ENCODE measurements around the gene MVP. TPM values are rescaled to one million over a fixed set of nuclear protein-coding genes. Genes with fewer than 3 reads are reported as not detected.

MVP gene
- total RNA-seq (2022; extraction: Qiagen RNA extraction) = 120 to 142 TPM (median 134 TPM) in 5 replicates

DNA sequence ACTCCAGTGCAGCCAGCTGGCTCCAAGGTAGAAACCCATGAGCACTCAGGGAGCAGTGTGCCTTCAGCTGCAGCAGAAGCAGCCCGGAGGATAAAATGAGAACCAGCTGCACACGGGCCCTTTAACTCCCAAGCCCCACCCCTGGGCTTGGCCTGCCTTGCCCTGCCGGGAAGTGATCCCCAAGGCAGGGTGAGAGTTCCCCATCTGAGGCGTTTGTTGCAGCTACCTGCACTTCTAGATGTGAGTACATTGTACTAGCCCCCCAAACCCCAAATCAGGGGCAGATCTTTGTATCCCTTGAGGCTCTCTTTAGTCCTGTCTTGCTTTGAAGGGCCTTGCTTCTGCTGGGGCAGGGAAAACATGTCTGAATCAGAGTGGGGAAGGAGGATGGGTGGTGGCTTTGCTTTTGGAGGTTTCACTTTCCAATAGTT lies at the start of gene MVP:
Gene MVP, plus strand, starts transcription at position 192 of the 431 bp plus-strand sequence. CDS start 10,088 bp downstream, outside the sequence.

DNA sequence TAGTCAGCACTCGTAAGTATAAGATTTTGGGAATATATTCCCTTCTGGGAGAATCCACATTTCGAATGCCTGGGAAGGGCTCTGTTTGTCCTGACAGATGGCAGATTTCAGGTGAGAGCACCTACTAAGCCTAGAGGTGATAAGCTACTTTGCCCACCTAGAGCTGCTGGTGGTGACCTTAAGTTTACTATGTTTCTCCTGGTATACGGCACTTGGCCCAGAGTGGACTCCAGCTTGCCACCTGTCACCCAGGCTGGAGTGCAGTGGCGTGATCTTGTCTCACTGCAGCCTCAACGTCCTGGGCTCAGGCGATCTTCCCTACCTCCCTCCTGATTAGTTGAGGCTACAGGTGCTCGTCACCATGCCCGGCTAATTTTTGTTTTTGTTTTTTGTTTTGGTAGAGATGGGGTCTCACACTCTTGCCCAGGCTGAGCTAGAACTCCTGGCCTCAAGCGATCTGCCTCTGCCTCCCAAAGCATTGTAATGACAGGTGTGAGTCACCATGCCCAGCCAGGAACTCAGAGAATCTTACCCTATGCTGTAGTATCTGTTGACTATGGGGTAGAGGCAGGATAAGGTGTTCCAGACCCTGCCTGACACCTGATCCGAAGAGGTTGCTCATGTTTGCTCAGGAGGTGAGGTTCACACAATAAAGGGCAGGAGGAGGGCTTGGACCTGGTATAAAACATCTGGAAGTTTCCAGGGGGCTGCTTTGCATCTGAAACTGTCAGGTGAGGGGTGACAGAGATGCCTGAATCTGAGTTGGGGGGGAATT lies 42.5 kb upstream of the MVP start, which contains the start of gene ZG16:
Gene ZG16, plus strand, starts transcription at position 681 of the 775 bp plus-strand sequence. CDS start 1,011 bp downstream, outside the sequence.

DNA sequence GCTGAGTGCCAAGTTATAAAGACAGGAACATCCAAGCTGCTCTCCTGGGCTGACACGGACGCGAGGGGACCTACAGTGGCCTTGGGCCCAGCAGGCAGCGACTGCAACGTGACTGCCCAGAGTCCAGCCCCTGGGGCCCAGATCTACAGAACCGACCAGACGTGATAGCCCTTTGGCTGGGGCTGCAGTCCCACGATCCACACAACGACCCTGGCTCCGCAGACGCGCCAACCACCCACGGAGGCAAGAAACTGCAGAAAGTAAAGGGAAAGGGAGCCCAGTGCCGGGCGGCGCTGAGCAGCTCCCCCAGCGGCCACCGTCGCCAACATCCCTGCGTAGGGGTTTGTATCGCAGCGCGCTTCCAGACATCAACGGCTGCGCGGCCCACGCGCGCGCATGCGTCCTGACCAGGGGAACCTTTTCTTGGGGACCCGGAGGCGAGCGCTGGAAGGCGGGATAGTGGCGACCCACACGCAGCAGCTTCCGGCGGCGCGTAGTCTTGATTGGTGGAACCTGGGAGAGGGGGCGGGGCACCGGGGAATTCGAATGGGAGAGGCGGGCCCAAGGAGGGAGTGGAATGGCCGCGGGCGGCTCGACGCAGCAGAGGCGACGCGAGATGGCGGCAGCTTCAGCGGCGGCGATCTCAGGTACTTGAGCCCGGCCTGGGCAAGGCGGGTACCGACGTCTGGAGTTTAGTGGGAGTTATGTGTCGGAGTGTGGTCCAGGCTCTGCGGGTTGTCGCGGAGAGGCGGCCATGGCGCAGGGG lies 29.9 kb upstream of the MVP start, which contains the start of gene KIF22:
Gene KIF22, plus strand, starts transcription at position 569 of the 766 bp plus-strand sequence. Its CDS starts 9 bp downstream, at position 578.

DNA sequence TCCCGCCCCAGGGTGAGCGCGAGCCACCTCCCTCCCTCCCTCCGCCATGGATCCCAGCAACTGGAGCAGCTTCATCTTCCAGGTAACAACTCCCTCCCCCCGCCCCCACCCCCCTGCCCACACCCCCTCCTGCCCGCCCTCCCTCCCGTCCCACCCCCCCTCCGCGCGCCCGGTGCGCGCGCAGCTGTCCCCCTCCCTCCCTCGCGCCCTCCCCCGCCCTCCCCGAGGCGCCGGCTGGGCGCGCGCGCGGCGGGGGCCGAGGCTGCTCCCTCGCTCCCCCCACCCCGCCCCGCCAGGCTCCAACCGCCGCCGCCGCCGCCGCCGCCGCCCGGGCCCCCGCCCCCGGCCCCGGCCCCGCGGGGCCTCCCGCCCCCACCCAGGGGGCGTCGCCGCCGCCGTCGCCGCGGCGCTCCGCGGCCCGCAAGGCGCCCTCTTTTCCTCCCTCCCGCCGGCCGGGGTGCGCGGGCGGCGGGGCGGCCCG lies 14.1 kb upstream of the MVP start, which contains the start of gene MAZ:
Gene MAZ, plus strand, starts transcription at position 431 of the 481 bp plus-strand sequence. CDS start 173 bp downstream, outside the sequence.

DNA sequence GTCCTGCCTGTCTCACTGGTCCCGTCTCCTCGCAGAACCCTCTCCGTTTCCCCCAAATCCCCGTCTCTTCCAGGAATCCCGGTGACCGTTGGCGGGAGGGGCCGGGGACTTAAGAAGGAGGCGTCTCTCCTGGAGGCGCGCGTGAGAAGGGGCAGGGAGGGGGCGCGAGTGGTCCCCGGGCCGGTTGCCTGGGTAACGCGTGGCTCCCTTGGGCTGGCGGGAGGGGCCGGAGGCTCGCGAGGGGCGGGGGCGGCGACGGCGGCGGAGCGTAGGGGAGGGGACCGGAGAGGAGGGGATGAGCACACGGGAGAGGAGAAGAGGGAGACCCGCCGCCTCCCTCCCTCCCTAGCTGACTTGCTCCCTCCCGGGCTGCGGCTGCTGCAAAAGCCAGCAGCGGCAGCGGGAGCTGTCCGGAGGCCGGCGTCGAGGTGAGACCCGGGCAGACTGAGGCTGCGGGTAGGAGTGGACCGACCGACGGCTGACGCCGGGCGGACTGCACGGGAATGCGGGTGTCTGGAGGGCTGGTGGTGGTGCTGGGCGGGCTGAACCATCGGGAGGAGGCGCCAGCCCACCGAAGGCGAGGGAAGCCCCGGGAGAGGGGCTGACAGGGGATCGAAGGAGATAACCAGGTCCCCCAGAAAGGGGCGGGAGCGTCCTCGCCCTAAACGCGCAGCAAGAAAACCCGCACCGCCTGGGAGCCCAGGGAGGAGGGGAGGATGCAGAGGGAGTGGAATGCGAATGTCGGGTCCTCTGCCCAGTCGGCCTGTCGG lies 8.2 kb upstream of the MVP start, which contains the start of gene PRRT2:
Gene PRRT2, plus strand, starts transcription at position 298 of the 770 bp plus-strand sequence. CDS start 862 bp downstream, outside the sequence.

DNA sequence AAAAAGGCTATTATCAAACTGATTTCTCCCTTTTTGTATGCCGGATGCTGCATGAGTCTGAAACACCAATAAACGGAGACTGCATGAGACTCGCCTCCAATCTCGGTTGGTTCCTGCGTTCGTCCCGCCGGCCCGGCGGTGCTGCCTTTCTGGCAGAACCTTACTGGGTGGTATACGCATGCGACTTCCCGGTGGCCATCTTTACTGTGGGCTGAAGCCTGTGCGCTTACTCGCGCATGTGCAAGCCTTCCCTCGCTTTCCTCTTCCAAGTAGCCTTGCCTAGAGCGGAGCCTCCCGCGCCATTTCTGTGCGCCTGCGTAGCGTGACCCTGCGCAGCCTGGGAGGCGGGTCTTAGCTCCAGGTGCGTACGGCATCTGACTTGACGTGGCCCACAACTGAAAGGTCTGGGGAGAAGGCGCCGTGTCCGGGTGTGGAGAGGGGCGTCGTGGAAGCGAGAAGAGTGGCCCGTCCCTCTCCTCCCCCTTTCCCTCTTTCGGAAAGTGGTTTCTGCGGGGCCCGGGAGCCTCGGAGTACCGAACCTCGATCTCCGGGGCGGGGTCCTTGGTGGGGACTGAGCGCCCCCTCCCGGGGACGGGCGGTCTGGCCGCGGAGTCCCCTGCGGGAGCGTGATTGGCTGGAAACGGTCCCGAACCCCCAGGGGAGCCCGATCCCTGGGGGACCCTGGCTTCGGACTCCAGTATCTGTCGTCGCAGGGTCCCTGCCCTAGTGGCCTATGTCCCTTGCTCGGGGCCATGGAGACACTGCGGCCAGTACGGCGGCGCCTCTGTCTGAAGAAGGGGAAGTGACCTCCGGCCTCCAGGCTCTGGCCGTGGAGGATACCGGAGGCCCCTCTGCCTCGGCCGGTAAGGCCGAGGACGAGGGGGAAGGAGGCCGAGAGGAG lies 4.2 kb upstream of the MVP start, which contains the start of gene PAGR1:
Gene PAGR1, plus strand, starts transcription at position 360 of the 901 bp plus-strand sequence. Its CDS starts 374 bp downstream, at position 734.

DNA sequence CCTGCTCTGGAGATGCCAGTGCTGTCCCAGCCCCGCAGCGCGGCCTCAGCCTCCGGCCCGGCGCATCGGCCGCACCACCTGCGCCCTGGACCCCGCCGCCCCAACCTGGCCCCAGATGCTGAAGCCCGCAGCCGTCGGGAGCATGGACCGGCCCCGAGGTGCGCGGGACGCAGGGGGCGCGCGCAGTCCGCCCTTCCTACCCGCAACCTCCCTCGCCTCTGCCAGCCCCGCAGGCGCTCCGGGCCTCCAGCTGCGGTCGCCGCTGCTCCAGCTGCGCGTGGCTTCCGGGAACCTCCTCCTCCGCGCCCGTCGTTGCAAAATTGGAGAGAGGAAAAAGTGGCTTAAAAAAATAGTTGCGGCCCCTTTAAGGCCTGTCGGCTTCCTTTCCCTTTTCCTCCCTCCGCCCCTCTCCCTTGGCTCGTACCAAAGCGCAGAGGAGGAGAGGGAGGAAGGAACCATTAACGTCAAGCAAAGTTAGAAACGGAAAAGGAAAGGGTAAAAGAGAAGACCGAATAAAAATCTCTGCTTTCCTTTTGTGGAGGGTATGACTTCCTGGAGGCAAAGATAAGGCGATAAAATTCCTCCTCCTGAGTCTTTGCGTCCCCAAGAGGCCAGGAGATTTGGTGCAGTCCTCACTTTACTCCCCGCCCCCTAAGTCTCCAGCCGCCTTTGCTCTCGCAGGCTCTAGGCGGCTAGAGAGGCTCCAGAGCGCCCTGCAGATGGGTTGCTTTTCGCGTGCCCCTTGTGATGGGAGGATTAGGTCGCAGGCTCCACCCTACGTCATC lies 42.8 kb downstream of the MVP start, which contains the start of gene CDIPT:
Gene CDIPT, minus strand, starts transcription at position 343 of the 785 bp plus-strand sequence. CDS start 369 bp downstream, outside the sequence.

Other genes starting within 250 kb of the MVP start
- gene SPN, start 157.2 kb upstream of the MVP start, total RNA-seq (2022; extraction: Qiagen RNA extraction) = not detected in 5 replicates
- gene QPRT, start 141.3 kb upstream of the MVP start, total RNA-seq (2022; extraction: Qiagen RNA extraction) = 0.57 to 1.5 TPM (median 1.2 TPM) in 5 replicates
- not detected in 5 replicates for gene C16orf54, start 74.5 kb upstream of the MVP start, total RNA-seq (2022; extraction: Qiagen RNA extraction)
- gene ZG16, start 42.2 kb upstream of the MVP start, total RNA-seq (2022; extraction: Qiagen RNA extraction) = not detected in 5 replicates
- 76.8 to 99.2 TPM (median 89.0 TPM) in 5 replicates for gene KIF22, start 29.7 kb upstream of the MVP start, total RNA-seq (2022; extraction: Qiagen RNA extraction)
- gene MAZ, start 13.9 kb upstream of the MVP start, total RNA-seq (2022; extraction: Qiagen RNA extraction) = 155 to 174 TPM (median 166 TPM) in 5 replicates
- gene PRRT2, start 8.3 kb upstream of the MVP start, total RNA-seq (2022; extraction: Qiagen RNA extraction) = 0.16 to 0.39 TPM (median 0.24 TPM) in 5 replicates
- gene PAGR1, start 4.3 kb upstream of the MVP start, total RNA-seq (2022; extraction: Qiagen RNA extraction) = 34.6 to 45.7 TPM (median 43.0 TPM) in 5 replicates
- gene CDIPT, start 42.8 kb downstream of the MVP start, total RNA-seq (2022; extraction: Qiagen RNA extraction) = 59.3 to 94.0 TPM (median 90.3 TPM) in 5 replicates
- gene SEZ6L2, start 79.1 kb downstream of the MVP start, total RNA-seq (2022; extraction: Qiagen RNA extraction) = 15.1 to 22.3 TPM (median 19.9 TPM) in 5 replicates
- gene ASPHD1, start 80.0 kb downstream of the MVP start, total RNA-seq (2022; extraction: Qiagen RNA extraction) = 15.1 to 26.3 TPM (median 23.9 TPM) in 5 replicates
- gene KCTD13, start 105.8 kb downstream of the MVP start, total RNA-seq (2022; extraction: Qiagen RNA extraction) = 11.5 to 16.7 TPM (median 15.7 TPM) in 5 replicates
- 83.7 to 99.9 TPM (median 96.5 TPM) in 5 replicates for gene TMEM219, start 141.6 kb downstream of the MVP start, total RNA-seq (2022; extraction: Qiagen RNA extraction)
- 22.1 to 34.0 TPM (median 32.2 TPM) in 5 replicates for gene TAOK2, start 153.4 kb downstream of the MVP start, total RNA-seq (2022; extraction: Qiagen RNA extraction)
- 14.3 to 16.5 TPM (median 15.6 TPM) in 5 replicates for gene HIRIP3, start 175.2 kb downstream of the MVP start, total RNA-seq (2022; extraction: Qiagen RNA extraction)
- gene INO80E, start 175.8 kb downstream of the MVP start, total RNA-seq (2022; extraction: Qiagen RNA extraction) = 102 to 113 TPM (median 108 TPM) in 5 replicates
- gene DOC2A, start 190.6 kb downstream of the MVP start, total RNA-seq (2022; extraction: Qiagen RNA extraction) = 1.2 to 2.6 TPM (median 1.9 TPM) in 5 replicates
- not detected in 5 replicates for gene C16orf92, start 202.7 kb downstream of the MVP start, total RNA-seq (2022; extraction: Qiagen RNA extraction)
- 0.11 to 0.49 TPM (median 0.31 TPM) in 5 replicates for gene TLCD3B, start 210.8 kb downstream of the MVP start, total RNA-seq (2022; extraction: Qiagen RNA extraction)
- gene ALDOA, start 245.3 kb downstream of the MVP start, total RNA-seq (2022; extraction: Qiagen RNA extraction) = 1,495 to 1,810 TPM (median 1,752 TPM) in 5 replicates